Uterus (tissue), 2 donors: ENCODE data around the gene DAPK3.

Source experiments
- POLR2A ChIP-seq, 2 donors: fragments of 450-650 bp; IDR thresholded peaks; one replicate each; pipeline ENCODE4 v1.6.1; 2016; ENCODE audit warnings: antibody characterized with exemption in 2 of 2, mild to moderate bottlenecking in 1 of 2, moderate library complexity in 1 of 2
- TF ChIP-seq, protein P1 (sequence below), 4 experiments: fragments of 200-600 bp in 2 of 4; fragments of 450-650 bp in 2 of 4; sonication (generic) in 2 of 4; IDR thresholded peaks; one replicate each; pipeline ENCODE4 v1.5.1; 2016 to 2019; ENCODE audit warnings: antibody characterized with exemption in 4 of 4, mild to moderate bottlenecking in 2 of 4, moderate library complexity in 1 of 4

GRCh38 chr19:4007021-4007835 is 36.3 kb upstream of the DAPK3 start, which contains the start of gene PIAS4:
- TF ChIP-seq POLR2A (IDR thresholded peaks at IDR 0.05), result peak; percentile 52 to 70
- TF ChIP-seq, protein P1, sequence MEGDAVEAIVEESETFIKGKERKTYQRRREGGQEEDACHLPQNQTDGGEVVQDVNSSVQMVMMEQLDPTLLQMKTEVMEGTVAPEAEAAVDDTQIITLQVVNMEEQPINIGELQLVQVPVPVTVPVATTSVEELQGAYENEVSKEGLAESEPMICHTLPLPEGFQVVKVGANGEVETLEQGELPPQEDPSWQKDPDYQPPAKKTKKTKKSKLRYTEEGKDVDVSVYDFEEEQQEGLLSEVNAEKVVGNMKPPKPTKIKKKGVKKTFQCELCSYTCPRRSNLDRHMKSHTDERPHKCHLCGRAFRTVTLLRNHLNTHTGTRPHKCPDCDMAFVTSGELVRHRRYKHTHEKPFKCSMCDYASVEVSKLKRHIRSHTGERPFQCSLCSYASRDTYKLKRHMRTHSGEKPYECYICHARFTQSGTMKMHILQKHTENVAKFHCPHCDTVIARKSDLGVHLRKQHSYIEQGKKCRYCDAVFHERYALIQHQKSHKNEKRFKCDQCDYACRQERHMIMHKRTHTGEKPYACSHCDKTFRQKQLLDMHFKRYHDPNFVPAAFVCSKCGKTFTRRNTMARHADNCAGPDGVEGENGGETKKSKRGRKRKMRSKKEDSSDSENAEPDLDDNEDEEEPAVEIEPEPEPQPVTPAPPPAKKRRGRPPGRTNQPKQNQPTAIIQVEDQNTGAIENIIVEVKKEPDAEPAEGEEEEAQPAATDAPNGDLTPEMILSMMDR (IDR thresholded peaks at IDR 0.05), result peak in 2 of 4 experiments; percentile 31 to 36
